ENCODE data around the gene DAAM1.

The DAAM1 gene

GRCh38 chr14:59320763-59321625 is 132.5 kb downstream of the DAAM1 start:
- no peak overlapping the region for H3K4me3 ChIP-seq (ENCODE audit: low read depth, low read length)
- TF ChIP-seq CTCF (IDR thresholded peaks at IDR 0.05; ENCODE audit: low read depth, low read length) = no peak

DNA sequence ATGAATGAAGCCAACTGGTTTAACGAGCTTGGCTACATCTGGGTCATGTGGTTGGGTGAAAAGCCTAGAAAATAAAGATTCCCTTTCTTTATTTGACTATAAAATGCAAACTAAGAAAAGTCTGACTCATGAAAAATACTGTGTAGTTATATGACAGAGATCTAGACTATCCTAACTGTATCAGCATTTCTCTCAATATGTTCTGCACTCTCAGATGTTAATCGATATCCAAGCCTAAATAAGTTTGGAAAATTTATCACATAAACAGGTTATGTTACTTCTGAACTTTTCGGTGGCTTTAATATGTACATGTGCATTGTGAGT is 133.1 kb downstream of the DAAM1 start:
- TF ChIP-seq CTCF (IDR thresholded peaks at IDR 0.05; ENCODE audit: low read depth, low read length) = no peak
- no peak overlapping the region for H3K4me3 ChIP-seq (ENCODE audit: low read depth, low read length)

DNA sequence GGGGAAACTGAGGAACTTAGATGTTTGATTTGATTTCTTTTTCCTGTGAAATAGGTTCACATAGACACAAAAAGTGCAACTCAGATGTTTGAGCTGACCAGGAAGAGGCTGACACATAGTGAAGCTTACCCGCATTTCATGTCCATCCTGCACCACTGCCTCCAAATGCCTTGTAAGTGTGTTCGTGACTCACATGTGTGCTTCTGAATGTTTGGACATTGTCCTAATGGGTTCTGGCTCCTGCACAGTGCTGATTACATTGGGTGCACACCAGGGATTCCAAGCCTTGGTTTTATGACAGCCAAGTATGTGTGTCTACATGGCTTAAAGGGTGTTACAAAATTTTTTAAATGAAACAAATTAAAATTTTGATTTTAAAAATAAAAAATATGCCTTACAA is 137.4 kb downstream of the DAAM1 start:
- no peak for TF ChIP-seq CTCF (IDR thresholded peaks at IDR 0.05; ENCODE audit: low read depth, low read length)
- H3K4me3 ChIP-seq (ENCODE audit: low read depth, low read length) = no peak overlapping the region

DNA sequence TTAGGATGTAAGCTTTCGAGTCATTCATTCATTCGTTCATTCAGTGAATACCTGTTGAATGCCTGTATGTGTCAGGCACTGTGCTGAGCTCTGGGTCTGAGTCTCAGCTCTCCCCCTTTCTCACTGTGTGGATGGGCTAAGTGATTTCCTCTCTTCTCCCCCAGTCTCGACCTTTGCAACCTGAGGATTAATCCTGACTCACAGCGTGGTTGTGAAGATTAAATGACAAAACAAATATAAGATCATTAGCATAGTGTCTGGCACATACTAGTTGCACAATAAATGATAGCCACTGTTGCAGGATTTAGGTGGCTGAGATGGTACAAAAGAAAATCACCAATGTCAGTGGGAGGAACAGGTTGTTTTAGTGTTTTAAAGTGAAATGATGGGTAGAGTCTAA is 140.0 kb downstream of the DAAM1 start:
- TF ChIP-seq CTCF (IDR thresholded peaks at IDR 0.05; ENCODE audit: low read depth, low read length) = no peak
- H3K4me3 ChIP-seq (ENCODE audit: low read depth, low read length) = no peak overlapping the region

DNA sequence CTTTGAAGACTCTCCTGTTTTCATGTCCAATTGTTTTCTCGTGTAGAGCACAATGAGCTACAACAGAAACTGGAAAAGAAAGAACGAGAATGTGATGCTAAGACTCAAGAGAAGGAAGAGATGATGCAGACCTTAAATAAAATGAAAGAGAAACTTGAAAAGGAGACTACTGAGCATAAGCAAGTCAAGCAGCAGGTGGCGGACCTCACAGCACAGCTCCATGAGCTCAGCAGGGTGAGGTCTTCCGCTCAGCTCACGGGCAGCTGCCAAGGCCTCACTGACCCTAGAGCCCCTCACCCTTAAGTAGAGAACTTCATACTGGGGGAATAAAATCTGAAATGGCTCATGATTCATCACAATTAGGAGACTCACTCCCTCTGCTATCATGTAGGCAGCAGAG is 142.0 kb downstream of the DAAM1 start:
- no peak for TF ChIP-seq CTCF (IDR thresholded peaks at IDR 0.05; ENCODE audit: low read depth, low read length)
- H3K4me3 ChIP-seq (ENCODE audit: low read depth, low read length) = no peak overlapping the region

DNA sequence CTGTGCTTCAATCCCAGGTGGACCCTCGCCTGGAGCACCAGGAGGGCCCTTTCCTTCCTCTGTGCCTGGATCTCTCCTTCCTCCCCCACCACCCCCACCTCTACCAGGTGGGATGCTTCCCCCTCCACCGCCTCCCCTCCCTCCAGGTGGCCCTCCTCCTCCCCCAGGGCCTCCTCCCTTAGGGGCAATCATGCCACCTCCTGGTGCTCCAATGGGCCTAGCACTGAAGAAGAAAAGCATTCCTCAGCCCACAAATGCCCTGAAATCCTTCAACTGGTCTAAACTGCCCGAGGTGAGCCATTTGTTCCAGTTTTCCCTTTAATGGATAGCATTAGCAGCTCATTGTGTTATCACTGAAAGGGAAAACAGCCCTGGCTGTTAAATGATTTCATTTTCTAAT is 142.8 kb downstream of the DAAM1 start:
- H3K4me3 ChIP-seq (ENCODE audit: low read depth, low read length) = no peak overlapping the region
- no peak for TF ChIP-seq CTCF (IDR thresholded peaks at IDR 0.05; ENCODE audit: low read depth, low read length)

- H3K4me3 ChIP-seq (ENCODE audit: low read depth, low read length) = no peak overlapping the region
- no peak for TF ChIP-seq CTCF (IDR thresholded peaks at IDR 0.05; ENCODE audit: low read depth, low read length)
These were observed 144.3 kb downstream of the DAAM1 start for GRCh38 chr14:59332727-59333126.

Measured in WI38 (cell line).